Gastroesophageal sphincter (tissue), 3 donors: ENCODE data around the gene PCSK2.

ENCODE experiments used
- EP300 ChIP-seq: sonication (generic); formaldehyde crosslinking; IDR thresholded peaks from one replicate; pipeline ENCODE4 v1.6.1; 2017; ENCODE audit warnings: antibody characterized with exemption, mild to moderate bottlenecking
- TF ChIP-seq, protein P1 (sequence below), 4 experiments: fragments of 200-600 bp in 2 of 4; fragments of 450-650 bp in 2 of 4; sonication (generic) in 1 of 4; IDR thresholded peaks; one replicate each; pipeline ENCODE4 v1.5.1; 2017 to 2019; ENCODE audit warnings: antibody characterized with exemption in 4 of 4, mild to moderate bottlenecking in 2 of 4, moderate library complexity in 2 of 4

DNA sequence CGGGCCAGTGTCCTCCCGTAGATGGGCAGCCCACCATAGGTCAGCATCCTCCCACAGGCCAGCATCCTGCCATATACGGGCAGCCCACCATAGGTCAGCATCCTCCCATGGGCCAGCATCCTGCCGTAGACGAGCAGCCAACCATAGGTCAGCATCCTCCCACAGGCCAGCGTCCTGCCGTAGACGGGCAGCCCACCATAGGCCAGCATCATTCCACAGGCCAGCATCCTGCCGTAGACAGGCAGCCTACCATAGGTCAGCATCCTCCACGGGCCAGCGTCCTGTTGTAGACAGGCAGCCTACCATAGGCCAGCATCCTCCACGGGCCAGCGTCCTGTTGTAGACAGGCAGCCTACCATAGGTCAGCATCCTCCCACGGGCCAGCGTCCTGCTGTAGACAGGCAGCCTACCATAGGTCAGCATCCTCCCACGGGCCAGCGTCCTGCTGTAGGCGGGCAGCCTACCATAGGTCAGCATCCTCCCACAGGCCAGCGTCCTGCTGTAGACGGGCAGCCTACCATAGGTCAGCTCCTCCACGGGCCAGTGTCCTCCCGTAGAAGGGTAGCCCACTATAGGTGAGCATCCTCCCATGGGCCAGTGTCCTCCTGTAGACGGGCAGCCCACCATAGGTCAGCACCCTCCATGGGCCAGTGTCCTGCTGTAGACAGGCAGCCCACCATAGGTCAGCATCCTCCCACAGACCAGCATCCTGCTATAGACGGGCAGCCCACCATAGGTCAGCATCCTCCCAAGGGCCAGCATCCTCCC is 241.4 kb downstream of the PCSK2 start:
- no peak for TF ChIP-seq EP300
- TF ChIP-seq, protein P1, sequence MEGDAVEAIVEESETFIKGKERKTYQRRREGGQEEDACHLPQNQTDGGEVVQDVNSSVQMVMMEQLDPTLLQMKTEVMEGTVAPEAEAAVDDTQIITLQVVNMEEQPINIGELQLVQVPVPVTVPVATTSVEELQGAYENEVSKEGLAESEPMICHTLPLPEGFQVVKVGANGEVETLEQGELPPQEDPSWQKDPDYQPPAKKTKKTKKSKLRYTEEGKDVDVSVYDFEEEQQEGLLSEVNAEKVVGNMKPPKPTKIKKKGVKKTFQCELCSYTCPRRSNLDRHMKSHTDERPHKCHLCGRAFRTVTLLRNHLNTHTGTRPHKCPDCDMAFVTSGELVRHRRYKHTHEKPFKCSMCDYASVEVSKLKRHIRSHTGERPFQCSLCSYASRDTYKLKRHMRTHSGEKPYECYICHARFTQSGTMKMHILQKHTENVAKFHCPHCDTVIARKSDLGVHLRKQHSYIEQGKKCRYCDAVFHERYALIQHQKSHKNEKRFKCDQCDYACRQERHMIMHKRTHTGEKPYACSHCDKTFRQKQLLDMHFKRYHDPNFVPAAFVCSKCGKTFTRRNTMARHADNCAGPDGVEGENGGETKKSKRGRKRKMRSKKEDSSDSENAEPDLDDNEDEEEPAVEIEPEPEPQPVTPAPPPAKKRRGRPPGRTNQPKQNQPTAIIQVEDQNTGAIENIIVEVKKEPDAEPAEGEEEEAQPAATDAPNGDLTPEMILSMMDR (IDR thresholded peaks at IDR 0.05): no peak
